GM12878 (cell line): ENCODE data around the gene TMC2. TPM values are rescaled to one million over a fixed set of nuclear protein-coding genes. Genes with fewer than 3 reads are reported as not detected.

Experiments used
- ATF2 ChIP-seq: IDR thresholded peaks from 2 replicates; pipeline ENCODE4 v1.6.1; 2012; ENCODE audit warnings: low read length, inconsistent platforms
- EZH2 ChIP-seq: IDR thresholded peaks from 2 replicates; pipeline ENCODE4 v1.6.1; 2012; ENCODE audit warnings: low read depth, mild to moderate bottlenecking, control low read depth, inconsistent platforms, low read length, borderline replicate concordance; ENCODE audit not compliant: control insufficient read depth
- KAT2A ChIP-seq: conservative IDR thresholded peaks from 2 replicates; pipeline ENCODE4 v1.6.1; 2011; ENCODE audit warnings: low read depth, low read length; ENCODE audit not compliant: control insufficient read depth
- NKRF ChIP-seq: fragments of 450-650 bp; conservative IDR thresholded peaks from 2 replicates; pipeline ENCODE4 v1.6.1; 2017; ENCODE audit warnings: mild to moderate bottlenecking, moderate library complexity
- PKNOX1 ChIP-seq: fragments of 450-650 bp; IDR thresholded peaks from 2 replicates; pipeline ENCODE4 v1.6.1; 2016; ENCODE audit warnings: mild to moderate bottlenecking
- POLR2A ChIP-seq: IDR thresholded peaks from 2 replicates; pipeline ENCODE4 v1.6.1; 2011; ENCODE audit warnings: low read depth, mild to moderate bottlenecking, low read length
- RELB ChIP-seq: fragments of 450-650 bp; IDR thresholded peaks from 2 replicates; pipeline ENCODE4 v1.6.1; 2017; ENCODE audit warnings: low read depth, mild to moderate bottlenecking, moderate library complexity
- SMARCA5 ChIP-seq: fragments of 450-650 bp; IDR thresholded peaks from 2 replicates; pipeline ENCODE4 v1.6.1; 2017; ENCODE audit warnings: mild to moderate bottlenecking
- SPI1 ChIP-seq: IDR thresholded peaks from 2 replicates; pipeline ENCODE4 v1.6.1; 2011; ENCODE audit warnings: low read depth, mild to moderate bottlenecking, low read length, moderate library complexity, borderline replicate concordance; ENCODE audit not compliant: insufficient read depth
- STAT3 ChIP-seq: IDR thresholded peaks from 2 replicates; pipeline ENCODE4 v1.6.1; 2011; ENCODE audit warnings: low read depth, low read length, improper control_type of control experiment
- TARDBP ChIP-seq: IDR thresholded peaks from 2 replicates; pipeline ENCODE4 v1.6.1; 2016; ENCODE audit warnings: borderline replicate concordance
- USF2 ChIP-seq: IDR thresholded peaks from 2 replicates; pipeline ENCODE4 v1.6.1; 2011; ENCODE audit warnings: low read depth, low read length, improper control_type of control experiment, borderline replicate concordance
- YY1 ChIP-seq: IDR thresholded peaks from 2 replicates; pipeline ENCODE4 v1.6.1; 2011; ENCODE audit warnings: low read depth, mild to moderate bottlenecking, low read length
- ZNF384 ChIP-seq: IDR thresholded peaks from 2 replicates; pipeline ENCODE4 v1.6.1; 2012; ENCODE audit warnings: low read depth, mild to moderate bottlenecking, low read length, improper control_type of control experiment, borderline replicate concordance
- ZNF687 ChIP-seq: fragments of 450-650 bp; IDR thresholded peaks from 2 replicates; pipeline ENCODE4 v1.6.1; 2017; ENCODE audit warnings: mild to moderate bottlenecking, moderate library complexity
- polyA plus RNA-seq, 11 experiments: library from polyadenylated mRNA; depleted of rRNA in 4 of 11; unstranded in 6 of 11; stranded (reverse) in 5 of 11; fragments of >200 nt; fragmentation: Nextera tagmentation in 4 of 11; fragmentation: Illumina TruSeq in 1 of 11; extraction: Ambion mirVana in 4 of 11; extraction: Trizol in 1 of 11; gene quantifications; 1 replicate in 1 of 11; 2 replicates in 10 of 11; pipeline versions ENCODE4 v1.2.1 to v1.2.3, GENCODE V29; 2011 to 2016; ENCODE audit warnings: inconsistent platforms in 2 of 11, missing spikeins in 2 of 11, low read depth in 1 of 11
- total RNA-seq, 4 experiments: library from RNA; depleted of rRNA in 3 of 4; stranded (reverse); fragments of >200 nt in 3 of 4; fragmentation: Illumina TruSeq in 1 of 4; extraction: Trizol in 1 of 4; gene quantifications; 2 replicates each; pipeline versions ENCODE4 v1.2.1 to v1.2.3, GENCODE V29; 2013 to 2021

Gene TMC2
- total and polyA plus RNA-seq, 10 of the 15 experiments (the other 5 are each of a cell fraction or from before 2014, with no cell fraction given), result 0.08 TPM; not detected in 9

DNA sequence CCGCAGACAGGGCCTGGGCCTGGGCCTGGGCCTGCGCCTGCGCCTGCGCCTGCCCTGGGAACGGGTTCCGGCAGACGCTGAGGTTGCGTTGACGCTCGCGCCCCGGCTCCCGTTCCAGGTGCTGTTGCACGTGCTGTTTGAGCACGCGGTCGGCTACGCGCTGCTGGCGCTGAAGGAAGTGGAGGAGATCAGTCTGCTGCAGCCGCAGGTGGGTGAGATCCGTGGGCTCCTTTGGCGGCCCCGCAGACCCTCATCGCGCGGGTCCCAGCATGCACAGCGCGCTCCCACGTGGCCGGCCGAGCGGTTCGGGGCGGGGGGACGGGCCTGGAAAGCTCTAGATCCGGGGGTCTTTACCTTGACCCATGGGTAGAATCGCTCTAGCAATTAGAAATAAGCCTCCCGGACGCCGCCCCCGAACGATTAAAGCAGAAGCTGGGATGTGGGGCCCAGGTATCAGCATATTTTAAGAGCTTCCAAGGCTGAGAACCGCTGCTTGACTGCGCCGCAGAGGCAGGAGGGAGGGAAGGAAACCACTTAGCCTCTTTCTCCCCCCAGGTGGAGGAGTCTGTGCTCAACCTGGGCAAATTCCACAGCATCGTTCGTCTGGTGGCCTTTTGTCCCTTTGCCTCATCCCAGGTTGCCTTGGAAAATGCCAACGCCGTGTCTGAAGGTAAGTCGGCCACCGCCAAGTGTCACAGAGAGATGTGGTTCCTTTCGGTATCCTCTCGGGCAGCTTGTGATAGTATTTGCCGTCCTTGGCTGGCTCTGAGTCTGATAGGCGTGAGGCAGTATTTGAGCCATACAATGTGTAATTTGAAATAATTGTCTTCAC lies 116.6 kb downstream of the TMC2 start (continued):
- TF ChIP-seq ZNF687, result peak; percentile 65
- TF ChIP-seq KAT2A, result no peak
- TF ChIP-seq POLR2A, result peak; percentile 61
- TF ChIP-seq SPI1, result no peak
- peak; percentile 74 for TF ChIP-seq NKRF
- TF ChIP-seq PKNOX1, result no peak
- no peak for TF ChIP-seq TARDBP
- TF ChIP-seq SMARCA5, result no peak
- TF ChIP-seq STAT3, result no peak
- no peak for TF ChIP-seq ATF2
- TF ChIP-seq ZNF384, result no peak
- no peak for TF ChIP-seq YY1
- no peak; the same call in 1 of the 2 replicates for TF ChIP-seq USF2
- TF ChIP-seq RELB, result no peak; the same call in 1 of the 2 replicates
- no peak for TF ChIP-seq EZH2
